Measurements from ENCODE around the gene HAGHL. TPM values are rescaled to one million over a fixed set of nuclear protein-coding genes. Genes with fewer than 3 reads are reported as not detected.

HAGHL gene
- polyA plus RNA-seq, 2 donors: 1.6 to 3.4 TPM

GRCh38 chr16:698911-699671 is 27.8 kb upstream of the HAGHL start:
- no peaks in the 10 kb centered on the region for H3K36me3 ChIP-seq (ENCODE audit: control insufficient read depth in 2 of 2, insufficient read depth in 2 of 2, low read length in 1 of 2)
- 63 to 68% methylated on average over 18 to 19 of the region's 19 CpGs for WGBS, 2 donors
- peaks cover 6 to 19% of the 10 kb centered on the region in 2 donors for H3K27me3 ChIP-seq (ENCODE audit: control insufficient read depth in 1 of 2, insufficient read depth in 2 of 2, low read length in 2 of 2)
- no peaks in the 10 kb centered on the region for H3K9me3 ChIP-seq (ENCODE audit: control insufficient read depth in 2 of 2, insufficient read depth in 1 of 2, low read depth in 1 of 2, low read length in 1 of 2)
- peaks cover 0 to 15% of the 10 kb centered on the region in 2 donors for H3K4me1 ChIP-seq (ENCODE audit: control insufficient read depth in 2 of 2, insufficient read depth in 2 of 2, low read length in 1 of 2)
- no peak overlapping the region for H3K4me3 ChIP-seq (ENCODE audit: low read depth in 1 of 2, low read length in 2 of 2)
- no peak overlapping the region for H3K27ac ChIP-seq (ENCODE audit: low read depth in 2 of 2, low read length in 1 of 2)

GRCh38 chr16:700684-701584 is 26.0 kb upstream of the HAGHL start:
- H3K4me1 ChIP-seq (ENCODE audit: control insufficient read depth in 2 of 2, insufficient read depth in 2 of 2, low read length in 1 of 2): peaks cover 2 to 9% of the 10 kb centered on the region in 2 donors
- no peak overlapping the region for H3K27ac ChIP-seq (ENCODE audit: low read depth in 2 of 2, low read length in 1 of 2)
- H3K27me3 ChIP-seq (ENCODE audit: control insufficient read depth in 1 of 2, insufficient read depth in 2 of 2, low read length in 2 of 2): peaks cover 6 to 30% of the 10 kb centered on the region in 2 donors
- H3K4me3 ChIP-seq (ENCODE audit: low read depth in 1 of 2, low read length in 2 of 2): no peak overlapping the region
- no peaks in the 10 kb centered on the region for H3K9me3 ChIP-seq (ENCODE audit: control insufficient read depth in 2 of 2, insufficient read depth in 1 of 2, low read depth in 1 of 2, low read length in 1 of 2)
- 5 to 6% methylated on average over 61 to 76 of the region's 76 CpGs for WGBS, 2 donors
- no peaks in the 10 kb centered on the region for H3K36me3 ChIP-seq (ENCODE audit: control insufficient read depth in 2 of 2, insufficient read depth in 2 of 2, low read length in 1 of 2)

GRCh38 chr16:702341-702740 is 24.6 kb upstream of the HAGHL start:
- H3K36me3 ChIP-seq (ENCODE audit: control insufficient read depth in 2 of 2, insufficient read depth in 2 of 2, low read length in 1 of 2): no peaks in the 10 kb centered on the region
- no peak overlapping the region for H3K27ac ChIP-seq (ENCODE audit: low read depth in 2 of 2, low read length in 1 of 2)
- H3K27me3 ChIP-seq (ENCODE audit: control insufficient read depth in 1 of 2, insufficient read depth in 2 of 2, low read length in 2 of 2): peaks cover 6 to 36% of the 10 kb centered on the region in 2 donors
- no peak overlapping the region for H3K4me3 ChIP-seq (ENCODE audit: low read depth in 1 of 2, low read length in 2 of 2)
- 82 to 83% methylated on average over 19 of the region's 19 CpGs for WGBS, 2 donors
- H3K9me3 ChIP-seq (ENCODE audit: control insufficient read depth in 2 of 2, insufficient read depth in 1 of 2, low read depth in 1 of 2, low read length in 1 of 2): no peaks in the 10 kb centered on the region
- peaks cover 8 to 15% of the 10 kb centered on the region in 2 donors for H3K4me1 ChIP-seq (ENCODE audit: control insufficient read depth in 2 of 2, insufficient read depth in 2 of 2, low read length in 1 of 2)

GRCh38 chr16:703406-703805 is 23.5 kb upstream of the HAGHL start:
- 70 to 80% methylated on average over 12 of the region's 12 CpGs for WGBS, 2 donors
- H3K4me1 ChIP-seq (ENCODE audit: control insufficient read depth in 2 of 2, insufficient read depth in 2 of 2, low read length in 1 of 2): peaks cover 10 to 20% of the 10 kb centered on the region in 2 donors
- no peaks in the 10 kb centered on the region for H3K9me3 ChIP-seq (ENCODE audit: control insufficient read depth in 2 of 2, insufficient read depth in 1 of 2, low read depth in 1 of 2, low read length in 1 of 2)
- no peak overlapping the region for H3K27ac ChIP-seq (ENCODE audit: low read depth in 2 of 2, low read length in 1 of 2)
- peaks cover 6 to 36% of the 10 kb centered on the region in 2 donors for H3K27me3 ChIP-seq (ENCODE audit: control insufficient read depth in 1 of 2, insufficient read depth in 2 of 2, low read length in 2 of 2)
- no peaks in the 10 kb centered on the region for H3K36me3 ChIP-seq (ENCODE audit: control insufficient read depth in 2 of 2, insufficient read depth in 2 of 2, low read length in 1 of 2)
- H3K4me3 ChIP-seq (ENCODE audit: low read depth in 1 of 2, low read length in 2 of 2): no peak overlapping the region

- H3K9me3 ChIP-seq (ENCODE audit: control insufficient read depth in 2 of 2, insufficient read depth in 1 of 2, low read depth in 1 of 2, low read length in 1 of 2): no peaks in the 10 kb centered on the region
- H3K4me1 ChIP-seq (ENCODE audit: control insufficient read depth in 2 of 2, insufficient read depth in 2 of 2, low read length in 1 of 2): peaks cover 10 to 20% of the 10 kb centered on the region in 2 donors
- no peak overlapping the region for H3K27ac ChIP-seq (ENCODE audit: low read depth in 2 of 2, low read length in 1 of 2)
- H3K27me3 ChIP-seq (ENCODE audit: control insufficient read depth in 1 of 2, insufficient read depth in 2 of 2, low read length in 2 of 2): peaks cover 6 to 37% of the 10 kb centered on the region in 2 donors
- 69 to 72% methylated on average over 6 to 7 of the region's 7 CpGs for WGBS, 2 donors
- H3K36me3 ChIP-seq (ENCODE audit: control insufficient read depth in 2 of 2, insufficient read depth in 2 of 2, low read length in 1 of 2): no peaks in the 10 kb centered on the region
- H3K4me3 ChIP-seq (ENCODE audit: low read depth in 1 of 2, low read length in 2 of 2): no peak overlapping the region
Measured at GRCh38 chr16:704047-704446, 22.9 kb upstream of the HAGHL start.

GRCh38 chr16:704552-705380 is 22.1 kb upstream of the HAGHL start:
- peak overlapping the region in 1 of 2 donors; percentile 36 for H3K4me3 ChIP-seq (ENCODE audit: low read depth in 1 of 2, low read length in 2 of 2)
- H3K4me1 ChIP-seq (ENCODE audit: control insufficient read depth in 2 of 2, insufficient read depth in 2 of 2, low read length in 1 of 2): peaks cover 10 to 20% of the 10 kb centered on the region in 2 donors

GRCh38 chr16:705431-706188 is 21.3 kb upstream of the HAGHL start, which contains the start of gene FBXL16:
TSS of gene FBXL16 (minus strand) at chr16:705801. CDS start at chr16:697405, 8,396 bp downstream.
- H3K27ac ChIP-seq (ENCODE audit: low read depth in 2 of 2, low read length in 1 of 2): no peak within 1 kb of the TSS
- H3K9me3 ChIP-seq (ENCODE audit: control insufficient read depth in 2 of 2, insufficient read depth in 1 of 2, low read depth in 1 of 2, low read length in 1 of 2): no peaks in the 10 kb centered on the region
- WGBS, 2 donors: 0 to 1% methylated on average over 27 to 115 of the region's 115 CpGs
- peaks cover 6 to 41% of the 10 kb centered on the region in 2 donors for H3K27me3 ChIP-seq (ENCODE audit: control insufficient read depth in 1 of 2, insufficient read depth in 2 of 2, low read length in 2 of 2)
- H3K4me3 ChIP-seq (ENCODE audit: low read depth in 1 of 2, low read length in 2 of 2): peak within 1 kb of the TSS; percentile 23 to 36
- peaks cover 10 to 20% of the 10 kb centered on the region in 2 donors for H3K4me1 ChIP-seq (ENCODE audit: control insufficient read depth in 2 of 2, insufficient read depth in 2 of 2, low read length in 1 of 2)
- H3K36me3 ChIP-seq (ENCODE audit: control insufficient read depth in 2 of 2, insufficient read depth in 2 of 2, low read length in 1 of 2): no peaks in the 10 kb centered on the region

More at GRCh38 chr16:704552-705380, 22.1 kb upstream of the HAGHL start:
- H3K27ac ChIP-seq (ENCODE audit: low read depth in 2 of 2, low read length in 1 of 2): no peak overlapping the region
- 9 to 11% methylated on average over 31 to 50 of the region's 50 CpGs for WGBS, 2 donors
- H3K9me3 ChIP-seq (ENCODE audit: control insufficient read depth in 2 of 2, insufficient read depth in 1 of 2, low read depth in 1 of 2, low read length in 1 of 2): no peaks in the 10 kb centered on the region
- peaks cover 6 to 41% of the 10 kb centered on the region in 2 donors for H3K27me3 ChIP-seq (ENCODE audit: control insufficient read depth in 1 of 2, insufficient read depth in 2 of 2, low read length in 2 of 2)
- H3K36me3 ChIP-seq (ENCODE audit: control insufficient read depth in 2 of 2, insufficient read depth in 2 of 2, low read length in 1 of 2): no peaks in the 10 kb centered on the region

- H3K4me3 ChIP-seq (ENCODE audit: low read depth in 1 of 2, low read length in 2 of 2): peak overlapping the region in 1 of 2 donors; percentile 36
- H3K27ac ChIP-seq (ENCODE audit: low read depth in 2 of 2, low read length in 1 of 2): no peak overlapping the region
Measured at GRCh38 chr16:706189-707061, 20.5 kb upstream of the HAGHL start.

More at GRCh38 chr16:706189-707061, 20.5 kb upstream of the HAGHL start:
- Histone ChIP-seq H3K27me3 (ENCODE audit: control insufficient read depth in 1 of 2, insufficient read depth in 2 of 2, low read length in 2 of 2) (peaks cover 6 to 36% of the 10 kb centered on the region in 2 donors), H3K36me3 (ENCODE audit: control insufficient read depth in 2 of 2, insufficient read depth in 2 of 2, low read length in 1 of 2) (no peaks in the 10 kb centered on the region), H3K9me3 (ENCODE audit: control insufficient read depth in 2 of 2, insufficient read depth in 1 of 2, low read depth in 1 of 2, low read length in 1 of 2) (no peaks in the 10 kb centered on the region), H3K4me1 (ENCODE audit: control insufficient read depth in 2 of 2, insufficient read depth in 2 of 2, low read length in 1 of 2) (peaks cover 10 to 18% of the 10 kb centered on the region in 2 donors)
- WGBS, 2 donors: 2 to 4% methylated on average over 48 to 49 of the region's 49 CpGs
